NK-92 (cell line): ENCODE measurements around the gene PCDHGB7.
"Not testable (repeated sequence)": the region's sequence is repeated elsewhere in the genome, so short reads cannot be mapped to it uniquely, and the experiment has no call there.

Source experiments
- DNase-seq: peaks from one replicate; lab custom pipeline; 2025; ENCODE audit not compliant: unreplicated experiment; lab: John Stamatoyannopoulos, UW

The PCDHGB7 gene

DNA sequence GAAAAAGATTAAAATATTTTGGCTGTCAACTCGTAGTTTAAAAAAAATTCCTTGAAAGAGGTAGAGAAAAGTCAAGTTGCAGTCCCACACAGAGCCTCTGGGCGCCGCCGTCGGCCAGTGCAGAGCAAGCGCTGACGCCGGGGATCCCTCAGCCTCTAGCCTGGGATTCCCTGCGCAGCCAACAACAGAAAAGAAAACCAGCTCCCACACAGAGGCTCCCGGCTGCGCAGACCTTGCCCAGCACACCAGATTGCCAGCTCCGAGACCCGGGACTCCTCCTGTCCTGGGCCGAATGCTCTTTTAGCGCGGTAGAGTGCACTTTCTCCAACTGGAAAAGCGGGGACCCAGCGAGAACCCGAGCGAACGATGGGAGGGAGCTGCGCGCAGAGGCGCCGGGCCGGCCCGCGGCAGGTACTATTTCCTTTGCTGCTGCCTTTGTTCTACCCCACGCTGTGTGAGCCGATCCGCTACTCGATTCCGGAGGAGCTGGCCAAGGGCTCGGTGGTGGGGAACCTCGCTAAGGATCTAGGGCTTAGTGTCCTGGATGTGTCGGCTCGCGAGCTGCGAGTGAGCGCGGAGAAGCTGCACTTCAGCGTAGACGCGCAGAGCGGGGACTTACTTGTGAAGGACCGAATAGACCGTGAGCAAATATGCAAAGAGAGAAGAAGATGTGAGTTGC lies at the start of gene PCDHGB7:
Gene PCDHGB7, plus strand, starts transcription at position 184 of the 679 bp plus-strand sequence. Its CDS starts 183 bp downstream, at position 367.
- not testable (repeated sequence) for DNase-seq

DNA sequence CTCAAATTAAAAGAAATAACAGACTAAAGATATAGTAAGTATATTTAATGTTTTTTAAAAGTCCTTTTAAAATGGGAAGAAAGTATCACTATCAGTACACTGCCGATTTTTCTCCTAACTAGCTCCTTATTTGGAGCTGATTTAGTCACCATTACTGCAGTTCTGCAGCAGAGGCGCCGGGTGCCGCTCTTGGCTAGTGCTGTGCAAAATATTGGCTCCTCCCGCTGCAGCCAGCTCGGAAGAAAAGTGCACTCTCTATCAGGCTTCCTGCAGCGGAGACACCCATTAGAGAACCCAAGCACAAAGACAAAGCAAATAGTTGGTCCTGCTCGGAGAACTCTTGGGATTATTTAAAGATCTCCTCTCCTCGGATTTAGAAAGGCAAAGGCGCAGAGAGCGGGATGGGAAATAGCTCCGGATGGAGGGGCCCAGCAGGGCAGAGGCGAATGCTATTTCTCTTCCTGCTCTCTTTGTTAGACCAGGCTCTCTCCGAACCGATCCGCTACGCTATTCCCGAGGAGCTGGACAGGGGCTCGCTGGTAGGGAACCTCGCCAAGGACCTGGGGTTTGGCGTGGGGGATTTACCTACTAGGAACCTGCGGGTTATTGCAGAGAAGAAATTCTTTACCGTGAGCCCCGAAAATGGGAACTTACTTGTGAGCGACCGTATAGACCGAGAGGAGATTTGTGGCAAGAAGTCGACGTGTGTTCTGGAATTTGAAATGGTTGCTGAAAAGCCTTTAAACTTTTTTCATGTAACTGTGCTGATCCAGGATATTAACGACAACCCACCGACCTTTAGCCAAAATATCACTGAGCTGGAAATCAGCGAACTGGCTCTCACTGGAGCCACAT lies 47.3 kb upstream of the PCDHGB7 start, which contains the start of gene PCDHGB3:
Gene PCDHGB3, plus strand, starts transcription at position 249 of the 855 bp plus-strand sequence. Its CDS starts 153 bp downstream, at position 402.
- no peak for DNase-seq

DNA sequence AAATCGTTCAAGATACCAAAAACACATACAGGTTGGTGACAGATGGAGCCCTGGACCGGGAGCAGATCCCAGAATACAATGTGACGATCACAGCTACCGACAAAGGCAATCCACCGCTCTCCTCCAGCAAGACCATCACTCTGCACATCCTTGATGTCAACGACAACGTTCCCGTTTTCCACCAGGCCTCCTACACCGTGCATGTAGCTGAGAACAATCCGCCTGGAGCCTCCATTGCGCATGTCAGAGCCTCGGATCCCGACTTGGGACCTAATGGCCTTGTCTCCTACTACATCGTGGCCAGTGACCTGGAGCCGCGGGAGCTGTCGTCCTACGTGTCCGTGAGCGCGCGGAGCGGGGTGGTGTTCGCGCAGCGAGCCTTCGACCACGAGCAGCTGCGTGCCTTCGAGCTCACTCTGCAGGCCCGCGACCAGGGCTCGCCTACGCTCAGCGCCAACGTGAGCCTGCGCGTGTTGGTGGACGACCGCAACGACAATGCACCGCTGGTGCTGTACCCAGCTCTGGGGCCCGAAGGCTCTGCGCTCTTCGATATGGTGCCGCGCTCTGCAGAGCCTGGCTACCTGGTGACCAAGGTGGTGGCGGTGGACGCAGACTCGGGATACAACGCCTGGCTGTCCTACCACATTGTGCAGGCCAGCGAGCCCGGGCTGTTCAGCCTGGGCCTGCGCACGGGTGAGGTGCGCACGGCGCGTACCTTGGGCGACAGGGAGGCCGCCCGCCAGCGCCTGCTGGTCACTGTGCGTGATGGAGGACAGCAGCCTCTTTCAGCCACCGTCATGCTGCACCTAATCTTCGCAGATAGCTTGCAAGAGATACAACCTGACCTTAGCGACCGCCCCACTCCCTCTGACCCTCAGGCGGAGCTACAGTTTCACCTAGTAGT lies 45.7 kb upstream of the PCDHGB7 start:
- no peak for DNase-seq

DNA sequence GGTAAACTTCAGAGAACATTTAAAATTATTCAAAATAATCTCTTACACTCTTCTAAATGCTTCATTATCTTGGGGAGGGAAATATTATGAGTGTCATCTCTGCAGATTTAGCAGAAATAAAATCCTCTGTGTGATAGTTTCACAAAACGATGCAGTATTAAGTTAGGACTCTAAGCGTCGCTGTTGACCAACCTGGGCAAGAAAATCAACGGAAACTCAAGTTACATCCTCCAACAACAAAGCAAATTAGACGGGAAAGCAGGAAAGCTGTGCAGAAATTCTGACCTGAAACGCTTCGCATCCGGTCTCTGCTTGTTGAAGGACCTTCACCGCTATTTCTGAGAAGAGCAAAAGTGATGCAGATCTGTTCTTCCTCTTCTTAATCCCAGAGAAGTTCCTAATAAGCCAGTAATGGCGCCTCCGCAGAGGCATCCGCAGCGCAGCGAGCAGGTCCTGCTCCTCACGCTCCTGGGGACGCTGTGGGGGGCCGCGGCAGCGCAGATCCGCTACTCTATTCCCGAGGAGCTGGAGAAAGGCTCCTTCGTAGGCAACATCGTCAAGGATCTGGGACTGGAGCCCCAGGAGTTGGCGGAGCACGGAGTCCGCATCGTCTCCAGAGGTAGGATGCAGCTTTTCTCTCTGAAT lies 43.7 kb upstream of the PCDHGB7 start, which contains the start of gene PCDHGA6:
Gene PCDHGA6, plus strand, starts transcription at position 219 of the 645 bp plus-strand sequence. Its CDS starts 193 bp downstream, at position 412.
- DNase-seq = no peak

DNA sequence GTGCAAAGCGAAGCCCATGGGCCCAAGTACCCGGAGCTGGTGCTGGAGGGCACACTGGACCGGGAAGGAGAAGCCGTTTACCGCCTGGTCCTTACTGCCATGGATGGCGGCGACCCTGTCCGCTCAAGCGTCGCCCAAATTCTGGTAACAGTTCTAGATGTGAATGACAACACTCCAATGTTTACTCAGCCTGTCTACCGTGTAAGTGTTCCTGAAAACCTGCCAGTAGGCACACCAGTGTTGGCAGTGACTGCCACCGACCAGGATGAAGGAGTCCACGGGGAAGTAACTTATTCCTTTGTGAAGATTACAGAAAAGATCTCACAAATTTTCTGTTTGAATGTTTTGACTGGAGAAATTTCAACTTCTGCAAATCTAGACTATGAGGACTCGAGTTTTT lies 42.9 kb upstream of the PCDHGB7 start:
- no peak for DNase-seq

DNA sequence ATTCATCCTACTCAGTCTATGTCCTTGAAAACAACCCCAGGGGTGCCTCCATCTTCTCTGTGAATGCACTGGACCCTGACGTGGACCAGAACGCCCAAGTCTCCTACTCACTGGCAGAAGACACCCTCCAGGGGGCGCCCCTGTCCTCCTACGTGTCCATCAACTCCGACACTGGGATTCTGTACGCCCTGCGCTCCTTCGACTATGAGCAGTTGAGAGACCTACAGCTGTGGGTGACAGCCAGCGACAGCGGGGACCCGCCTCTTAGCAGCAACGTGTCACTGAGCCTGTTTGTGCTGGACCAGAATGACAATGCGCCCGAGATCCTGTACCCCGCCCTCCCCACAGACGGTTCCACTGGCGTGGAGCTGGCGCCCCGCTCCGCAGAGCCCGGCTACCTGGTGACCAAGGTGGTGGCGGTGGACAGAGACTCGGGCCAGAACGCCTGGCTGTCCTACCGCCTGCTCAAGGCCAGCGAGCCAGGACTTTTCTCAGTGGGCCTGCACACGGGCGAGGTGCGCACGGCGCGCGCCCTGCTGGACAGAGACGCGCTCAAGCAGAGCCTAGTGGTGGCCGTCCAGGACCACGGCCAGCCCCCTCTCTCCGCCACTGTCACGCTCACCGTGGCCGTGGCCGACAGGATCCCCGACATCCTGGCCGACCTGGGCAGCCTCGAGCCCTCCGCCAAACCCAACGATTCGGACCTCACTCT lies 41.9 kb upstream of the PCDHGB7 start:
- not testable (repeated sequence) for DNase-seq

DNA sequence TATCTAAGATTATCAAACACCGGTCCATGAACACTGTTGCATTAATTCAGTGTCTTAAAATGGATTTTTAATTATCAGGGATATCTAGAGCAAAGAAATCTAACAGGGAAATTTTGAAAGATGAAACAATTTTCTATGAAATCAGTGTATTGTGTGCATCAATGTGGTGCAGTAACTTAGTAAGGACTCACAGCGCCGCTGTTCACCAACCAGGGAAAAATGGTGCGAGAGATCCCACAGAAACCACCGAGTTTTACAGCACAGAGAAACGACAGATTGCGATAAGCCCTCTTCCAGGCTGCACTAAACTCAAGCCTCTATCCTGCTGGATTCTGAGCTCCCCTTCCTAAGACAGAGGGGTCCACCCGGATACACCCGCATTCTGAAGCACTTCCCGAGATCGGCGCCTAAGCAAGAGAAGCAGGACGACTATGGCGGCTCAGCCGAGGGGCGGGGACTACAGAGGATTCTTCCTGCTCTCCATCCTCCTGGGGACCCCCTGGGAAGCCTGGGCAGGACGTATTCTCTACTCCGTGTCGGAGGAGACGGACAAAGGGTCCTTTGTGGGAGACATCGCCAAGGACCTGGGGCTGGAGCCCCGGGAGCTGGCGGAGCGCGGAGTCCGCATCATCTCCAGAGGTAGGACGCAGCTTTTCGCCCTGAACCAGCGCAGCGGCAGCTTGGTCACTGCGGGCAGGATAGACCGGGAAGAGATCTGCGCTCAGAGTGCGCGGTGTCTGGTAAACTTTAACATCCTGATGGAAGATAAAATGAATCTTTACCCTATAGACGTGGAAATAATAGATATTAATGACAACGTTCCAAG lies 34.8 kb upstream of the PCDHGB7 start, which contains the start of gene PCDHGA7:
Gene PCDHGA7, plus strand, starts transcription at position 274 of the 826 bp plus-strand sequence. Its CDS starts 158 bp downstream, at position 432.
- no peak for DNase-seq

DNA sequence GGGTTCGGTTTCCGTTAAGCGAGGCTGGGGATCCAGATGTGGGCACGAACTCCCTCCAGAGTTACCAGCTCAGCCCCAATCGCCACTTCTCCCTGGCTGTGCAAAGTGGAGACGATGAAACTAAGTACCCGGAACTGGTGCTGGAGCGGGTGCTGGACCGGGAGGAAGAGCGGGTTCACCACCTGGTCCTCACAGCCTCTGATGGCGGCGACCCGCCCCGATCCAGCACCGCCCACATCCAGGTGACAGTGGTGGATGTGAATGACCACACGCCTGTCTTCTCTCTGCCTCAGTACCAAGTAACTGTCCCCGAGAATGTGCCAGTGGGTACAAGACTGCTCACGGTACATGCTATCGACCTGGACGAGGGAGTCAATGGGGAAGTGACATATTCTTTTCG lies 34.1 kb upstream of the PCDHGB7 start:
- DNase-seq = no peak

DNA sequence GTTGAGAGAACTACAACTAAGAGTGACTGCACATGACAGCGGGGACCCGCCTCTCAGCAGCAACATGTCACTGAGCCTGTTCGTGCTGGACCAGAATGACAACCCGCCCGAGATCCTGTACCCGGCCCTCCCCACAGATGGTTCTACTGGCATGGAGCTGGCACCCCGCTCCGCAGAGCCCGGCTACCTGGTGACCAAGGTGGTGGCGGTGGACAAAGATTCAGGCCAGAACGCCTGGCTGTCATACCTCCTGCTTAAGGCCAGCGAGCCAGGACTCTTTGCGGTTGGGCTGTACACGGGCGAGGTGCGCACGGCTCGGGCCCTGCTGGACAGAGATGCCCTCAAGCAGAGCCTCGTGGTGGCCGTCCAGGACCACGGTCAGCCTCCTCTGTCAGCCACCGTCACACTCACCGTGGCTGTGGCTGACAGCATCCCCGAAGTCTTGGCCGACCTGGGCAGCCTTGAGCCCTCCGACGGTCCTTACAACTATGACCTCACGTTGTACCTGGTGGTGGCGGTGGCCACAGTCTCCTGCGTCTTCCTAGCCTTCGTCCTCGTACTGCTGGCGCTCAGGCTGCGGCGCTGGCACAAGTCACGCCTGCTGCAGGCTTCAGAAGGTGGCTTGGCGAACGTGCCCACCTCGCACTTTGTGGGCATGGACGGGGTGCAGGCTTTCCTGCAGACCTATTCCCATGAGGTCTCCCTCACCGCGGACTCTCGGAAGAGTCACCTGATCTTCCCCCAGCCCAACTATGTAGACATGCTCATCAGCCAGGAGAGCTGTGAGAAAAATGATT lies 32.8 kb upstream of the PCDHGB7 start:
- no peak for DNase-seq

DNA sequence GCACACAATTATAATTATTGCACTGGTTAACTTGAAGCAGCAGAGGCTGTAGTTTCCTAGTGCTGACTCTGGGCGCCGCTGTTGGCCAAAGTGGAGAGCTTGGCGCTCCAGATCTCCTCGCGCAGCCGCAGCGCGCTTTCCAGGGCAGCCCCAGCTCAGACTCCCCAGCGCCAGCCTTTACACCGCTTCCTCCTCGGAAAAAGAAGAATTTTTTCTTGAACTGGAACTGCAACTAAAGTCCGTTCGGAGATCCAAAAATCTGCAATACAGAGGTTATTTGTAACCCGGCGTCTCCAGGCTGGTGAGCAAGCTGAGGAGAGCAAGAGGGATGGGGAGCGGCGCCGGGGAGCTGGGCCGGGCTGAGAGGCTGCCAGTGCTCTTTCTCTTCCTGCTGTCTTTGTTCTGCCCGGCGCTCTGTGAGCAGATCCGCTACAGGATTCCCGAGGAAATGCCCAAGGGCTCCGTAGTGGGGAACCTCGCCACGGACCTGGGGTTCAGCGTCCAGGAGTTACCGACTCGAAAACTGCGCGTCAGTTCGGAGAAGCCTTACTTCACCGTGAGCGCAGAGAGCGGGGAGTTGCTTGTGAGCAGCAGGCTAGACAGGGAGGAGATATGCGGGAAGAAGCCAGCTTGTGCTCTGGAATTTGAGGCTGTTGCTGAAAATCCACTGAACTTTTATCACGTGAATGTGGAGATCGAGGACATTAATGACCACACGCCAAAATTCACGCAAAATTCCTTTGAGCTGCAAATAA lies 29.7 kb upstream of the PCDHGB7 start, which contains the start of gene PCDHGB4:
Gene PCDHGB4, plus strand, starts transcription at position 142 of the 755 bp plus-strand sequence. Its CDS starts 187 bp downstream, at position 329.
- not testable (repeated sequence) for DNase-seq

DNA sequence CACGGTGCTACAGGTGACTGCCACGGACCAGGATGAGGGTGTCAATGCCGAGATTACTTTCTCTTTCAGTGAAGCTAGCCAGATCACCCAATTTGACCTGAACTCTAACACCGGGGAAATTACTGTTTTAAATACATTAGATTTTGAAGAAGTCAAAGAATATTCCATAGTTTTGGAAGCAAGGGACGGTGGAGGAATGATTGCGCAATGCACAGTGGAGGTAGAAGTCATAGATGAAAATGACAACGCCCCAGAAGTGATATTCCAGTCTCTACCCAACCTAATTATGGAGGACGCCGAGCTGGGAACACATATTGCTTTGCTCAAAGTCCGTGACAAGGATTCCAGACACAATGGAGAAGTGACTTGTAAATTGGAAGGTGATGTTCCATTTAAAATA lies 28.8 kb upstream of the PCDHGB7 start:
- no peak for DNase-seq

DNA sequence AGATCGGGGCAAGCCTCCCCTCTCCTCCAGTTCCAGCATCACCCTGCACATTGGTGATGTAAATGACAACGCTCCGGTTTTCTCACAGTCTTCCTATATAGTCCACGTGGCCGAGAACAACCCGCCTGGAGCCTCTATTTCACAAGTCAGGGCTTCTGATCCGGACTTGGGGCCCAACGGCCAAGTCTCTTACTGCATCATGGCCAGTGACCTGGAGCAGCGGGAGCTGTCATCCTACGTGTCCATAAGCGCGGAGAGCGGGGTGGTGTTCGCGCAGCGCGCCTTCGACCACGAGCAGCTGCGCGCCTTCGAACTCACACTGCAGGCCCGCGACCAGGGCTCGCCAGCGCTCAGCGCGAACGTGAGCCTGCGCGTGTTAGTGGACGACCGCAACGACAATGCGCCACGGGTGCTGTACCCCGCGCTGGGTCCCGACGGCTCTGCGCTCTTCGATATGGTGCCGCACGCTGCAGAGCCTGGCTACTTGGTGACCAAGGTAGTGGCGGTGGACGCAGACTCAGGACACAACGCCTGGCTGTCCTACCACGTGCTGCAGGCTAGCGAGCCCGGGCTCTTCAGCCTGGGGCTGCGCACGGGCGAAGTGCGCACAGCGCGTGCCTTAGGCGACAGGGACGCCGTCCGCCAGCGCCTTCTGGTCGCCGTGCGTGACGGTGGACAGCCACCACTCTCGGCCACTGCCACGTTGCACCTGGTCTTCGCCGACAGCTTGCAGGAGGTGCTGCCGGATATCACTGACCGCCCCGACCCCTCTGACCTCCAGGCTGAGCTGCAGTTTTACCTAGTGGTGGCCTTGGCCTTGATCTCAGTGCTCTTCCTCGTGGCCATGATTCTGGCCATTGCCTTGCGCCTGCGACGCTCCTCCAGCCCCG lies 28.1 kb upstream of the PCDHGB7 start:
- DNase-seq = no peak

DNA sequence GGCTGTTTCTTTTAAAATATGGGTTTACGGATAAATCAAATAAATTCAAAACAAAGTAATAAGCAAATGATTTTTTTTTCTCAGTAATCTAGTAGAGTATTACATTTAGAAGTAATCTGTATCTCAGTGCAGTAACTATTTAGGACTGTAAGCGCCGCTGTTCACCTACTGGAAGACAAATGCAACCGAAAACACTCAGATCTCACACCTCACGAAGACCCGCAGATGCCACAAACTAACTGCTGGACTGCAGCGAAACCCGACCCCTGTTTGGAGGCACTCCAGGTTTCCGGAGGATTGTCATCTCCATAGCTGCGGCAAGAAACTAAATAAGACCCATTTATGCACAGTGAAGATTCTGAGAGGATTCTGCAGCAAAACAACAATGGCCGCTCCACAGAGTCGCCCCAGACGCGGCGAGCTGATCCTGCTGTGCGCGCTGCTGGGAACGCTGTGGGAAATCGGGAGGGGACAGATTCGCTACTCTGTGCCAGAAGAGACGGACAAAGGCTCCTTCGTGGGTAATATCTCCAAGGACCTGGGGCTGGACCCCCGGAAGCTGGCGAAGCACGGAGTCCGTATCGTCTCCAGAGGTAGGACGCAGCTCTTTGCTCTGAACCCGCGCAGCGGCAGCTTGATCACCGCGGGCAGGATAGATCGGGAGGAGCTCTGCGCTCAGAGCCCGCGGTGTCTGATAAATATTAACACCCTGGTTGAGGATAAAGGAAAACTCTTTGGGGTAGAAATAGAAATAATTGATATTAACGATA lies 24.9 kb upstream of the PCDHGB7 start, which contains the start of gene PCDHGA8:
Gene PCDHGA8, plus strand, starts transcription at position 205 of the 770 bp plus-strand sequence. Its CDS starts 181 bp downstream, at position 386.
- DNase-seq = no peak

DNA sequence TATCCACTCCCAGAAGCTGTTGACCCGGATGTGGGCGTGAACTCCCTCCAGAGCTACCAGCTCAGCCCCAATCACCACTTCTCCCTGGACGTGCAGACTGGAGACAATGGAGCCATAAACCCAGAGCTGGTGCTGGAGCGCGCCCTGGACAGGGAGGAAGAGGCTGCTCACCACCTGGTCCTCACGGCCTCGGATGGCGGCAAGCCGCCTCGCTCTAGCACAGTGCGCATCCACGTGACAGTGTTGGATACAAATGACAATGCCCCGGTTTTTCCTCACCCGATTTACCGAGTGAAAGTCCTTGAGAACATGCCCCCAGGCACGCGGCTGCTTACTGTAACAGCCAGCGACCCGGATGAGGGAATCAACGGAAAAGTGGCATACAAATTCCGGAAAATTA lies 24.2 kb upstream of the PCDHGB7 start:
- no peak for DNase-seq
